Effector memory CD4-positive, alpha-beta T cell (primary cell): ENCODE results near the gene OMA1.
"Not testable (repeated sequence)": the region's sequence is repeated elsewhere in the genome, so short reads cannot be mapped to it uniquely, and the experiment has no call there.

Experiments
- DNase-seq, 3 donors: peaks; one replicate each; pipeline ENCODE4 v3.0.0-alpha.2; 2020
- H3K27ac ChIP-seq: 2 replicates; pipeline ENCODE4 v1.7.0; 2013; ENCODE audit warnings: mild to moderate bottlenecking, low read length, moderate library complexity; ENCODE audit not compliant: insufficient read depth, poor library complexity, severe bottlenecking
- H3K27me3 ChIP-seq: replicated peaks from 2 replicates; pipeline ENCODE4 v1.7.0; 2013; ENCODE audit warnings: mild to moderate bottlenecking, low read length; ENCODE audit not compliant: insufficient read depth, control insufficient read depth, poor library complexity, severe bottlenecking
- H3K36me3 ChIP-seq: 2 replicates; pipeline ENCODE4 v1.7.0; 2013; ENCODE audit warnings: mild to moderate bottlenecking, low read length, moderate library complexity; ENCODE audit not compliant: control insufficient read depth, insufficient read depth
- H3K4me1 ChIP-seq: 2 replicates; pipeline ENCODE4 v1.7.0; 2013; ENCODE audit warnings: low read length, mild to moderate bottlenecking; ENCODE audit not compliant: control insufficient read depth, insufficient read depth, poor library complexity, severe bottlenecking
- H3K4me3 ChIP-seq: 2 replicates; pipeline ENCODE4 v1.7.0; 2013; ENCODE audit warnings: low read length, low read depth, mild to moderate bottlenecking; ENCODE audit not compliant: insufficient read depth, poor library complexity, severe bottlenecking
- H3K9me3 ChIP-seq: 2 replicates; pipeline ENCODE4 v1.7.0; 2013; ENCODE audit warnings: mild to moderate bottlenecking, low read length, moderate library complexity; ENCODE audit not compliant: control insufficient read depth

Gene OMA1

GRCh38 chr1:58497499-58497898 is 49.0 kb downstream of the OMA1 start:
- H3K4me3 ChIP-seq, result no peak overlapping the region
- no peak overlapping the region for H3K27ac ChIP-seq
- H3K36me3 ChIP-seq, result peaks cover 4% of the 10 kb centered on the region
- DNase-seq, result no peak
- no peaks in the 10 kb centered on the region for H3K4me1 ChIP-seq
- no peaks in the 10 kb centered on the region for H3K27me3 ChIP-seq
- H3K9me3 ChIP-seq, result no peaks in the 10 kb centered on the region

- Histone ChIP-seq H3K27ac (no peak overlapping the region), H3K4me3 (no peak overlapping the region), H3K36me3 (peaks cover 4% of the 10 kb centered on the region), H3K4me1 (no peaks in the 10 kb centered on the region), H3K27me3 (no peaks in the 10 kb centered on the region), H3K9me3 (no peaks in the 10 kb centered on the region)
- no peak for DNase-seq
These were observed 50.5 kb downstream of the OMA1 start for GRCh38 chr1:58496042-58496441.

GRCh38 chr1:58488914-58489313 is 57.6 kb downstream of the OMA1 start:
- not testable (repeated sequence) for H3K4me3 ChIP-seq, H3K4me1 ChIP-seq, H3K27ac ChIP-seq, DNase-seq, H3K9me3 ChIP-seq, H3K36me3 ChIP-seq, H3K27me3 ChIP-seq

GRCh38 chr1:58487002-58487401 is 59.5 kb downstream of the OMA1 start:
- Histone ChIP-seq H3K4me1 (no peaks in the 10 kb centered on the region), H3K36me3 (peaks cover 7% of the 10 kb centered on the region), H3K4me3 (no peak overlapping the region), H3K27me3 (no peaks in the 10 kb centered on the region), H3K27ac (no peak overlapping the region), H3K9me3 (no peaks in the 10 kb centered on the region)
- no peak for DNase-seq

- no peaks in the 10 kb centered on the region for H3K27me3 ChIP-seq
- no peaks in the 10 kb centered on the region for H3K9me3 ChIP-seq
- no peak overlapping the region for H3K4me3 ChIP-seq
- no peaks in the 10 kb centered on the region for H3K4me1 ChIP-seq
- H3K36me3 ChIP-seq, result peaks cover 11% of the 10 kb centered on the region
- DNase-seq, result no peak
- no peak overlapping the region for H3K27ac ChIP-seq
These were observed 64.6 kb downstream of the OMA1 start for GRCh38 chr1:58481962-58482361.

- H3K36me3 ChIP-seq, result peaks cover 11% of the 10 kb centered on the region
- DNase-seq, result no peak
These were observed 66.3 kb downstream of the OMA1 start for GRCh38 chr1:58480191-58480590.

GRCh38 chr1:58477390-58477789 is 69.1 kb downstream of the OMA1 start:
- H3K9me3 ChIP-seq, result no peaks in the 10 kb centered on the region

More at GRCh38 chr1:58480191-58480590, 66.3 kb downstream of the OMA1 start:
- H3K4me3 ChIP-seq, result no peak overlapping the region
- no peaks in the 10 kb centered on the region for H3K4me1 ChIP-seq
- no peak overlapping the region for H3K27ac ChIP-seq
- H3K27me3 ChIP-seq, result no peaks in the 10 kb centered on the region
- no peaks in the 10 kb centered on the region for H3K9me3 ChIP-seq

GRCh38 chr1:58476179-58476578 is 70.3 kb downstream of the OMA1 start:
- no peak for DNase-seq
- Histone ChIP-seq H3K36me3 (peaks cover under 1% of the 10 kb centered on the region), H3K4me3 (no peak overlapping the region), H3K9me3 (no peaks in the 10 kb centered on the region), H3K4me1 (no peaks in the 10 kb centered on the region), H3K27ac (no peak overlapping the region), H3K27me3 (no peaks in the 10 kb centered on the region)

More at GRCh38 chr1:58477390-58477789, 69.1 kb downstream of the OMA1 start:
- Histone ChIP-seq H3K27me3 (no peaks in the 10 kb centered on the region), H3K36me3 (peaks cover 3% of the 10 kb centered on the region), H3K4me3 (no peak overlapping the region), H3K4me1 (no peaks in the 10 kb centered on the region), H3K27ac (no peak overlapping the region)
- DNase-seq, result no peak

- Histone ChIP-seq H3K36me3 (no peaks in the 10 kb centered on the region), H3K27me3 (no peaks in the 10 kb centered on the region), H3K9me3 (no peaks in the 10 kb centered on the region), H3K4me1 (no peaks in the 10 kb centered on the region), H3K4me3 (no peak overlapping the region), H3K27ac (no peak overlapping the region)
- DNase-seq, result no peak
These were observed 77.0 kb downstream of the OMA1 start for GRCh38 chr1:58469476-58469875.

GRCh38 chr1:58469016-58469415 is 77.5 kb downstream of the OMA1 start:
- Histone ChIP-seq H3K27ac (no peak overlapping the region), H3K4me3 (no peak overlapping the region), H3K9me3 (no peaks in the 10 kb centered on the region), H3K27me3 (no peaks in the 10 kb centered on the region), H3K36me3 (no peaks in the 10 kb centered on the region), H3K4me1 (no peaks in the 10 kb centered on the region)
- no peak for DNase-seq

GRCh38 chr1:58468612-58469011 is 77.9 kb downstream of the OMA1 start:
- no peaks in the 10 kb centered on the region for H3K9me3 ChIP-seq
- H3K4me3 ChIP-seq, result no peak overlapping the region
- H3K36me3 ChIP-seq, result no peaks in the 10 kb centered on the region
- H3K27ac ChIP-seq, result no peak overlapping the region
- H3K27me3 ChIP-seq, result no peaks in the 10 kb centered on the region
- no peak for DNase-seq
- no peaks in the 10 kb centered on the region for H3K4me1 ChIP-seq
